B cell (primary cell): ENCODE results near the gene ARHGEF7. TPM values are rescaled to one million over a fixed set of nuclear protein-coding genes. Genes with fewer than 3 reads are reported as not detected.

Experiments used
- ATAC-seq: fragments of 200-7000 bp; cut with Tn5 transposase; one replicate; pipeline ENCODE4 v1.10.0; 2021; ENCODE audit warnings: low read depth, mild to moderate bottlenecking, moderate number of reproducible peaks, moderate library complexity
- CTCF ChIA-PET: fragments of 350-600 bp; sonication (Branson Sonifier 250); formaldehyde crosslinking; loops from one replicate; lab custom pipeline; 2021; ENCODE audit warnings: antibody characterized with exemption, inconsistent platforms; lab: Charles Lee
- POLR2A ChIA-PET: fragments of 350-600 bp; sonication (Branson Sonifier 250); formaldehyde crosslinking; loops from one replicate; lab custom pipeline; 2021; ENCODE audit warnings: antibody characterized with exemption; lab: Charles Lee
- DNase-seq: peaks from one replicate; pipeline ENCODE4 v3.0.0; 2013
- H2AFZ ChIP-seq: 2 replicates; pipeline ENCODE4 v1.6.1; 2012; ENCODE audit warnings: mild to moderate bottlenecking, low read depth, low read length; ENCODE audit not compliant: insufficient read depth, poor library complexity, severe bottlenecking
- H3K27ac ChIP-seq, 2 donors: 1 replicate in 1 of 2; 2 replicates in 1 of 2; pipeline ENCODE4 v1.5.1; 2012 to 2013; ENCODE audit warnings: low read length in 2 of 2, mild to moderate bottlenecking in 2 of 2, moderate library complexity in 1 of 2
- H3K27me3 ChIP-seq, 4 experiments: fragments of 200-600 bp in 1 of 4; sonication (generic) in 1 of 4; replicated peaks in 1 of 4; 1 replicate in 2 of 4; 2 replicates in 2 of 4; pipeline versions ENCODE4 v1.6.1 to v1.7.0; 2013 to 2016; ENCODE audit warnings: low read length in 3 of 4, mild to moderate bottlenecking in 2 of 4, mixed read lengths in 1 of 4, moderate library complexity in 1 of 4; ENCODE audit not compliant: insufficient read depth in 4 of 4, control insufficient read depth in 3 of 4; ENCODE audit errors: control extremely low read depth in 1 of 4
- H3K36me3 ChIP-seq, 2 experiments: replicated peaks in 1 of 2; 1 replicate in 1 of 2; 2 replicates in 1 of 2; pipeline versions ENCODE4 v1.6.1 to v1.7.1; 2013; ENCODE audit warnings: low read length in 1 of 2; ENCODE audit not compliant: insufficient read depth in 2 of 2, control insufficient read depth in 1 of 2; ENCODE audit errors: control extremely low read depth in 1 of 2, extremely low read depth in 1 of 2
- H3K4me1 ChIP-seq, 2 donors: fragments of 200-600 bp in 1 of 2; sonication (generic) in 1 of 2; 1 replicate in 1 of 2; 2 replicates in 1 of 2; pipeline versions ENCODE4 v1.5.1 to v1.6.1; 2013 to 2017; ENCODE audit warnings: low read length in 2 of 2; ENCODE audit not compliant: control insufficient read depth in 2 of 2, insufficient read depth in 2 of 2
- H3K4me2 ChIP-seq: replicated peaks from 2 replicates; pipeline ENCODE3; 2012; ENCODE audit warnings: mild to moderate bottlenecking, low read depth, low read length; ENCODE audit not compliant: poor library complexity, severe bottlenecking
- H3K4me3 ChIP-seq, 5 experiments: fragments of 200-600 bp in 1 of 5; sonication (generic) in 1 of 5; 1 replicate in 3 of 5; 2 replicates in 2 of 5; pipeline versions ENCODE4 v1.5.1 to v1.7.0; 2011 to 2016; ENCODE audit warnings: low read length in 4 of 5, mild to moderate bottlenecking in 4 of 5, low read depth in 2 of 5, control low read depth in 1 of 5, moderate library complexity in 1 of 5; ENCODE audit not compliant: insufficient read depth in 1 of 5; ENCODE audit errors: control extremely low read depth in 1 of 5, extremely low read depth in 1 of 5
- H3K79me2 ChIP-seq: fragments of 200-600 bp; sonication (generic); one replicate; pipeline ENCODE4 v1.6.0; 2016; ENCODE audit warnings: low read length; ENCODE audit not compliant: control insufficient read depth, insufficient read depth
- H3K9ac ChIP-seq: fragments of 200-600 bp; sonication (generic); 2 replicates; pipeline ENCODE4 v1.6.1; 2017; ENCODE audit warnings: mild to moderate bottlenecking, low read length, moderate library complexity
- H3K9me3 ChIP-seq, 3 donors: one replicate each; pipeline versions ENCODE4 v1.6.1 to v1.7.1; 2013; ENCODE audit warnings: low read length in 2 of 3; ENCODE audit not compliant: control insufficient read depth in 2 of 3, insufficient read depth in 1 of 3; ENCODE audit errors: control extremely low read depth in 1 of 3
- H4K20me1 ChIP-seq: 2 replicates; pipeline ENCODE4 v1.6.0; 2012; ENCODE audit warnings: mild to moderate bottlenecking, low read length; ENCODE audit not compliant: insufficient read depth, control insufficient read depth, poor library complexity, severe bottlenecking
- H3K27ac Mint-ChIP-seq: one replicate; pipeline ENCODE4 v1.8.0; 2021; ENCODE audit warnings: mixed read lengths
- H3K27me3 Mint-ChIP-seq: one replicate; pipeline ENCODE4 v1.8.0; 2021; ENCODE audit warnings: mixed read lengths
- H3K4me1 Mint-ChIP-seq: one replicate; pipeline ENCODE4 v1.8.0; 2021; ENCODE audit warnings: mixed read lengths
- H3K4me3 Mint-ChIP-seq: one replicate; pipeline ENCODE4 v1.8.0; 2021; ENCODE audit warnings: mixed read lengths
- H3K9me3 Mint-ChIP-seq: one replicate; pipeline ENCODE4 v1.8.0; 2022; ENCODE audit warnings: mixed read lengths; ENCODE audit not compliant: insufficient read depth
- CTCF ChIP-seq: fragments of 200-600 bp; IDR thresholded peaks from one replicate; pipeline ENCODE4 v1.8.0; 2022; ENCODE audit warnings: antibody characterized with exemption, mild to moderate bottlenecking
- EZH2 ChIP-seq: IDR thresholded peaks from 2 replicates; pipeline ENCODE4 v1.6.1; 2012; ENCODE audit warnings: borderline replicate concordance, low read depth, mild to moderate bottlenecking, moderate library complexity, low read length; ENCODE audit not compliant: insufficient read depth, poor library complexity, severe bottlenecking
- WGBS: methylation state at CpG from one replicate; pipeline ENCODE4 v1.1.5; 2013; ENCODE audit warnings: missing lambda C conversion rate; ENCODE audit not compliant: insufficient coverage; 5-methylcytosine and 5-hydroxymethylcytosine counted together
- intact Hi-C: fragments of 100-400 bp; cut with micrococcal nuclease; formaldehyde crosslinking; loops from one replicate; pipeline ENCODE4 v1.10.0; 2022
- polyA plus RNA-seq: library from polyadenylated mRNA; depleted of rRNA; stranded (reverse); fragments of >200 nt; gene quantifications from 2 replicates; pipeline ENCODE4 v1.2.3, GENCODE V29; 2012
- total RNA-seq, 2 donors: library from RNA; stranded (reverse); fragments of 120-200 nt in 1 of 2; gene quantifications; 1 replicate in 1 of 2; 2 replicates in 1 of 2; pipeline versions ENCODE4 v1.2.3 to v1.2.4, GENCODE V29; 2013 to 2022

ARHGEF7 gene
- total and polyA plus RNA-seq, 2 donors (not counting 1 experiment from before 2014, with no cell fraction given): 62.3 to 125 TPM

GRCh38 chr13:111079375-111079774, 35.7 kb upstream of the ARHGEF7 start:
- H3K4me3 ChIP-seq: no peak overlapping the region
- H2AFZ ChIP-seq: no peak overlapping the region
- no peak for ATAC-seq
- Mint-ChIP-seq H3K4me1 (no peaks in the 10 kb centered on the region), H3K27me3 (peaks cover 24% of the 10 kb centered on the region), H3K27ac (no peak overlapping the region), H3K4me3 (no peak overlapping the region), H3K9me3 (peaks cover 4% of the 10 kb centered on the region)
- CTCF ChIA-PET: interaction anchor here (1.1 to 4.9 kb wide), 2 partner anchors 12 to 138 kb away, joined by 3 to 28 read pairs; no protein-coding TSS in a partner anchor
- no peak for DNase-seq
- 93% methylated on average over 6 of the region's 12 CpGs for WGBS
- POLR2A ChIA-PET: no interaction called here
- no peak overlapping the region for H3K4me2 ChIP-seq
- no peaks in the 10 kb centered on the region for H3K4me1 ChIP-seq
- H3K9ac ChIP-seq: no peak overlapping the region
- no peak overlapping the region for H3K27ac ChIP-seq
- no peaks in the 10 kb centered on the region for H4K20me1 ChIP-seq
- H3K27me3 ChIP-seq: peaks cover 0 to 2% (median 0%) of the 10 kb centered on the region in 4 experiments
- TF ChIP-seq CTCF: no peak
- TF ChIP-seq EZH2: no peak
- peaks cover 0 to 19% (median 10%) of the 10 kb centered on the region in 3 donors for H3K9me3 ChIP-seq
- intact Hi-C loops: no loop called here
- H3K36me3 ChIP-seq: no peaks in the 10 kb centered on the region
- no peaks in the 10 kb centered on the region for H3K79me2 ChIP-seq

- H3K27ac ChIP-seq: no peak overlapping the region
- no peak overlapping the region for H3K4me2 ChIP-seq
- ChIA-PET POLR2A (no interaction called here), CTCF (no interaction called here)
- H3K4me1 ChIP-seq: no peaks in the 10 kb centered on the region
- intact Hi-C loops: no loop called here
- H3K36me3 ChIP-seq: no peaks in the 10 kb centered on the region
- WGBS: 56% methylated on average over 1 of the region's 5 CpGs
- no peak overlapping the region for H2AFZ ChIP-seq
- H3K9ac ChIP-seq: no peak overlapping the region
- ATAC-seq (no peak), DNase-seq (no peak)
- peaks cover 0 to 2% (median 0%) of the 10 kb centered on the region in 4 experiments for H3K27me3 ChIP-seq
- no peak overlapping the region for H3K4me3 ChIP-seq
- H3K9me3 Mint-ChIP-seq: peaks cover under 1% of the 10 kb centered on the region
- no peak overlapping the region for H3K4me3 Mint-ChIP-seq
- H3K27me3 Mint-ChIP-seq: peaks cover 24% of the 10 kb centered on the region
- no peaks in the 10 kb centered on the region for H4K20me1 ChIP-seq
- H3K79me2 ChIP-seq: no peaks in the 10 kb centered on the region
- no peak overlapping the region for H3K27ac Mint-ChIP-seq
- H3K9me3 ChIP-seq: peaks cover 0 to 11% (median under 1%) of the 10 kb centered on the region in 3 donors
- H3K4me1 Mint-ChIP-seq: no peaks in the 10 kb centered on the region
- TF ChIP-seq CTCF: no peak
- TF ChIP-seq EZH2: no peak
These were observed 34.5 kb upstream of the ARHGEF7 start for GRCh38 chr13:111080642-111081041.
